SK-N-SH treated with all-trans-retinoic acid at 6 μM for 48 hours (cell line): ENCODE data around the gene SLC22A23.

ENCODE experiments used
- ATAC-seq: fragments of 200-7000 bp; cut with Tn5 transposase; 3 replicates; pipeline ENCODE4 v1.9.1; 2020; ENCODE audit warnings: mild to moderate bottlenecking, moderate library complexity
- ARNTL ChIP-seq: fragments of 450-650 bp; formaldehyde crosslinking; IDR thresholded peaks from 2 replicates; pipeline ENCODE4 v1.5.0; 2020; ENCODE audit warnings: low read depth, mild to moderate bottlenecking, moderate library complexity, borderline replicate concordance
- CREB5 ChIP-seq: fragments of 250-450 bp; sonication (Bioruptor Pico); IDR thresholded peaks from 2 replicates; pipeline ENCODE4 v1.5.1; 2020; ENCODE audit warnings: low read depth, mild to moderate bottlenecking, moderate library complexity
- CSDC2 ChIP-seq: fragments of 250-450 bp; sonication (Bioruptor Pico); IDR thresholded peaks from 2 replicates; pipeline ENCODE4 v1.5.0; 2020; ENCODE audit warnings: mild to moderate bottlenecking, moderate library complexity
- CSRNP3 ChIP-seq: fragments of 250-450 bp; sonication (Bioruptor Pico); IDR thresholded peaks from 2 replicates; pipeline ENCODE4 v1.5.1; 2021; ENCODE audit warnings: mild to moderate bottlenecking, moderate library complexity
- ESRRG ChIP-seq: fragments of 250-450 bp; sonication (Bioruptor Pico); IDR thresholded peaks from 2 replicates; pipeline ENCODE4 v1.6.1; 2021; ENCODE audit warnings: mild to moderate bottlenecking
- GLIS3 ChIP-seq: fragments of 250-450 bp; sonication (Bioruptor Pico); IDR thresholded peaks from 2 replicates; pipeline ENCODE4 v1.5.0; 2020; ENCODE audit warnings: mild to moderate bottlenecking, moderate library complexity
- ISL1 ChIP-seq: fragments of 250-450 bp; sonication (Bioruptor Pico); IDR thresholded peaks from 2 replicates; pipeline ENCODE4 v2.1.2; 2022; ENCODE audit warnings: mild to moderate bottlenecking, moderate library complexity
- PPARA ChIP-seq: fragments of 250-450 bp; sonication (Bioruptor Pico); IDR thresholded peaks from 2 replicates; pipeline ENCODE4 v1.5.0; 2020; ENCODE audit warnings: mild to moderate bottlenecking, borderline replicate concordance
- RARB ChIP-seq: fragments of 250-450 bp; sonication (Bioruptor Pico); IDR thresholded peaks from 2 replicates; pipeline ENCODE4 v1.8.0; 2021; ENCODE audit warnings: mild to moderate bottlenecking, moderate library complexity
- SNAI2 ChIP-seq: fragments of 250-450 bp; sonication (Bioruptor Pico); IDR thresholded peaks from 2 replicates; pipeline ENCODE4 v1.5.0; 2020; ENCODE audit warnings: mild to moderate bottlenecking, moderate library complexity
- TCF4 ChIP-seq: fragments of 250-450 bp; sonication (Bioruptor Pico); IDR thresholded peaks from 2 replicates; pipeline ENCODE4 v1.8.0; 2021; ENCODE audit warnings: mild to moderate bottlenecking, moderate library complexity, borderline replicate concordance
- TOX ChIP-seq: fragments of 250-450 bp; sonication (Bioruptor Pico); IDR thresholded peaks from 2 replicates; pipeline ENCODE4 v1.8.0; 2021; ENCODE audit warnings: mild to moderate bottlenecking, moderate library complexity, borderline replicate concordance
- TSHZ2 ChIP-seq: fragments of 250-450 bp; sonication (Bioruptor Pico); IDR thresholded peaks from 2 replicates; pipeline ENCODE4 v1.5.0; 2020; ENCODE audit warnings: mild to moderate bottlenecking, moderate library complexity
- ZC3H10 ChIP-seq: fragments of 250-450 bp; sonication (Bioruptor Pico); IDR thresholded peaks from 2 replicates; pipeline ENCODE4 v1.5.1; 2021; ENCODE audit warnings: mild to moderate bottlenecking, moderate library complexity
- ZFP3 ChIP-seq: fragments of 250-450 bp; sonication (Bioruptor Pico); IDR thresholded peaks from 2 replicates; pipeline ENCODE4 v1.5.0; 2020; ENCODE audit warnings: mild to moderate bottlenecking, moderate library complexity
- ZNF565 ChIP-seq: fragments of 450-650 bp; formaldehyde crosslinking; conservative IDR thresholded peaks from 2 replicates; pipeline ENCODE4 v1.5.0; 2020; ENCODE audit warnings: low read depth, mild to moderate bottlenecking, moderate library complexity
- ZNF70 ChIP-seq: fragments of 450-650 bp; formaldehyde crosslinking; IDR thresholded peaks from 2 replicates; pipeline ENCODE4 v1.5.0; 2020; ENCODE audit warnings: mild to moderate bottlenecking, moderate library complexity
- ZNF8 ChIP-seq: fragments of 450-650 bp; formaldehyde crosslinking; IDR thresholded peaks from 2 replicates; pipeline ENCODE4 v1.5.0; 2020; ENCODE audit warnings: mild to moderate bottlenecking, moderate library complexity

The SLC22A23 gene

GRCh38 chr6:3489961-3490624, 33.2 kb upstream of the SLC22A23 start (continued):
- TF ChIP-seq TSHZ2 (CRISPR knock-in tag) (no peak), PPARA (CRISPR knock-in tag) (no peak), TOX (no peak), GLIS3 (CRISPR knock-in tag) (no peak), CSRNP3 (CRISPR knock-in tag) (no peak)
- TF ChIP-seq, all 23 proteins: peak for 0

- TF ChIP-seq ZNF565 (CRISPR knock-in tag), result no peak
- no peak for TF ChIP-seq PPARA (CRISPR knock-in tag)
- no peak for TF ChIP-seq SNAI2 (CRISPR knock-in tag)
- no peak for TF ChIP-seq ZNF8 (CRISPR knock-in tag)
- no peak for TF ChIP-seq TCF4
- TF ChIP-seq ZC3H10, result no peak
- no peak for TF ChIP-seq CSDC2 (CRISPR knock-in tag)
- no peak for TF ChIP-seq GLIS3 (CRISPR knock-in tag)
- TF ChIP-seq, all 23 proteins: peak for 0
- ATAC-seq, result no peak
These were observed 32.3 kb upstream of the SLC22A23 start for GRCh38 chr6:3489027-3489757.

- ATAC-seq, result no peak
- TF ChIP-seq TSHZ2 (CRISPR knock-in tag) (no peak), ARNTL (CRISPR knock-in tag) (no peak), SNAI2 (CRISPR knock-in tag) (no peak), ZC3H10 (no peak), ZNF565 (CRISPR knock-in tag) (no peak), CREB5 (CRISPR knock-in tag) (no peak), CSDC2 (CRISPR knock-in tag) (no peak), PPARA (CRISPR knock-in tag) (no peak), GLIS3 (CRISPR knock-in tag) (no peak), RARB (CRISPR knock-in tag) (no peak), ZNF70 (no peak)
These were observed 28.1 kb upstream of the SLC22A23 start for GRCh38 chr6:3484946-3485345.

- TF ChIP-seq RARB (CRISPR knock-in tag) (no peak), ESRRG (CRISPR knock-in tag) (no peak), ZNF70 (no peak), ISL1 (CRISPR knock-in tag) (no peak), CSDC2 (CRISPR knock-in tag) (no peak), ZFP3 (CRISPR knock-in tag) (no peak), CSRNP3 (CRISPR knock-in tag) (no peak), ZC3H10 (no peak)
- TF ChIP-seq, all 23 proteins: peak for 0
- ATAC-seq, result no peak
These were observed 27.3 kb upstream of the SLC22A23 start for GRCh38 chr6:3484192-3484591.
